Measurements from ENCODE around the gene CFAP69.

CFAP69 gene, protein sequence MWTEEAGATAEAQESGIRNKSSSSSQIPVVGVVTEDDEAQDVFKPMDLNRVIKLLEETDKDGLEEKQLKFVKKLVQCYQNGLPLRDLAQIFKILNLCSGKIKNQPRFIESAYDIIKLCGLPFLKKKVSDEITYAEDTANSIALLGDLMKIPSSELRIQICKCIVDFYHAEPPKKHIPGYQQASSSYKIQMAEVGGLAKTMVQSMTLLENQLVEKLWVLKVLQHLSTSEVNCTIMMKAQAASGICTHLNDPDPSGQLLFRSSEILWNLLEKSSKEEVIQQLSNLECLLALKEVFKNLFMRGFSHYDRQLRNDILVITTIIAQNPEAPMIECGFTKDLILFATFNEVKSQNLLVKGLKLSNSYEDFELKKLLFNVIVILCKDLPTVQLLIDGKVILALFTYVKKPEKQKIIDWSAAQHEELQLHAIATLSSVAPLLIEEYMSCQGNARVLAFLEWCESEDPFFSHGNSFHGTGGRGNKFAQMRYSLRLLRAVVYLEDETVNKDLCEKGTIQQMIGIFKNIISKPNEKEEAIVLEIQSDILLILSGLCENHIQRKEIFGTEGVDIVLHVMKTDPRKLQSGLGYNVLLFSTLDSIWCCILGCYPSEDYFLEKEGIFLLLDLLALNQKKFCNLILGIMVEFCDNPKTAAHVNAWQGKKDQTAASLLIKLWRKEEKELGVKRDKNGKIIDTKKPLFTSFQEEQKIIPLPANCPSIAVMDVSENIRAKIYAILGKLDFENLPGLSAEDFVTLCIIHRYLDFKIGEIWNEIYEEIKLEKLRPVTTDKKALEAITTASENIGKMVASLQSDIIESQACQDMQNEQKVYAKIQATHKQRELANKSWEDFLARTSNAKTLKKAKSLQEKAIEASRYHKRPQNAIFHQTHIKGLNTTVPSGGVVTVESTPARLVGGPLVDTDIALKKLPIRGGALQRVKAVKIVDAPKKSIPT

DNA sequence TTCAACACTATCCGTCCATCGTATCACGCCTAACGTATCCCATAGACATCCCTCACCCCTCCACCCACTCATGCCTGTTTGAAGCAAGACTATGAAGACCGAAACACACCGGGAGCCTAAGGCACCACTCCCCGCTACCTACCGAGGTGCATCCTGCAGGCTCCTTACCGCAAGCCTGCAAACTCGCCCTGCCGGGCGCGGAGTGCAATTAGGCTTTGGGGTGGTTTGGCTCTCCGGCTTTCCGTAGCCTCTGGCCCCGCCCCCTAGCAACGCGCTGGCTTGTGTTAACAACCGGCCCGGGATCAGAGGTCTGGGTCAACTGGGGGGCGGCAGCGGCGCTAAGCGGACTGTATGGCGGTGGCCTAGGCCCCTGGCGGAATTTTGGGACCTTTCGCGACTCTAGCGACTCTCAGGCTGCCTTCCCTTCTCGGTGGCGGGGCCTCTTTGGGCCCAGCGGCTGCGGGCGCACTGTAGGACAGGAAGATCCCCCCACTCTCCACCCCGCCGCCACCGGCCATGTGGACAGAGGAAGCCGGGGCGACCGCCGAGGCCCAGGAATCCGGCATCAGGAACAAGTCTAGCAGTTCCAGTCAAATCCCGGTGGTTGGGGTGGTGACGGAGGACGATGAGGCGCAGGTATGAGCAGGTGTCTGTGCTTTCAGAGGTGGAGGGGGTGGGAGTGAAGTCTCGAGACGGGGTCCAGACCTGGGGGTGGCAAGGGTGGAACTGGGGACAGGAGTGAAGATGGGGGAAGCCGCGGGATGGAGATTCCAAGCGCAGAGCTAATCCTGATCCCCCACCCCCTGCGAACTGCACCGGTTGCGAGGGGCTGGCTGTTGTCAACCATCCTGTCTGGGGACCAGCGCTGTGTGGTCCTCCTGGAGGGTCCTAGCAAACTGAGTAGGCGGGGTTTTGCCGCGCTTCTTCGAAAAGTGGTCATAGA, at the start of gene CFAP69:
Gene CFAP69, plus strand, starts transcription at position 266 of the 943 bp plus-strand sequence. Its CDS starts 251 bp downstream, at position 517.
- DNase-seq, result peak; percentile 48

DNA sequence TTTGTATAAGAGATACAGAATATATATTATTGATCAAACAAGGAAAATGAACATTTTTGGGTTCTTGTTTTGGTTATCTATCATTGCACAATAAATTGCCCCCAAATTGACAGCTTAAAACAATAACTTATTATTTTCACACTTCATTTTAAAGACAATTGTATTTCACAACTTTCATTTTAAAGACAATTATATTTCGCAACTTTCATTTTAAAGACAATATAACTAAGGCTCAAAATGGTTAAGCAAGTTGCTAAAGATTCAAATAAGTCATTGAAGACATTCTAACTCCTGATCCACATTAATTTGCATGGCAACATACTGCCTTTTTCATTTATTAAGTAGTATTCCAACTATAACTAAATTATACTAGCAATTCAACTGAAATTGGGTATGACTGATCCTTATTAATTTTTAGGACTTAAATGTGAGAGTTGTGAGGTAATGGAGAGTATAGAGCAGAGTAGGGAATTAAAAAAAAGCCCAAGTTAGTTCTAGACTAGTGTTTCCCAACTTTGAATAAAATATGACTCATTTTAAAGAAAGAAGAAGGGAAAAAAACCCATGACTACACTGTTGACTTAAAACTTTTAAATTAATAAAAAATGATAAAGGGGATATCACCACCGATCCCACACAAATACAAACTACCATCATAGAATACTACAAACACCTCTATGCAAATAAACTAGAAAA, 43.3 kb upstream of the CFAP69 start:
- no peak for DNase-seq

DNA sequence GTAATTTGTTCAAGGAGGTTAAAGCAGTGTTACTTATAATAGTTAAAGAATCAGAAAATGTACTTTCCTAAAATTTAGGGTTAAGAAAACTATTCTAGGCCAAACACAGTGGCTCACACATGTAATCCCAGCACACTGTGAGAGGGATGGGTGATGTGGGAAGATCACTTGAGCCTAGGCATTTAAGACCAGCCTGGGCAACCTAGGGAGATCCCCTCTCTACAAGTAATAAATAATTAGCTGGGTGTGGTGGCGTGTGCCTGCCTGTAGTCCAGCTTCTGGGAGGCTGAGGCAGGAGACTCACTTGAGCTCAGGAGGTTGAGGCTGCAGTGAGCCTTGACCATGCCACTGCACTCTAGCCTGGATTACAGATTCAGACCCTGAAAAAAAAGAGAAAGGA, 37.0 kb upstream of the CFAP69 start:
- no peak for DNase-seq

DNA sequence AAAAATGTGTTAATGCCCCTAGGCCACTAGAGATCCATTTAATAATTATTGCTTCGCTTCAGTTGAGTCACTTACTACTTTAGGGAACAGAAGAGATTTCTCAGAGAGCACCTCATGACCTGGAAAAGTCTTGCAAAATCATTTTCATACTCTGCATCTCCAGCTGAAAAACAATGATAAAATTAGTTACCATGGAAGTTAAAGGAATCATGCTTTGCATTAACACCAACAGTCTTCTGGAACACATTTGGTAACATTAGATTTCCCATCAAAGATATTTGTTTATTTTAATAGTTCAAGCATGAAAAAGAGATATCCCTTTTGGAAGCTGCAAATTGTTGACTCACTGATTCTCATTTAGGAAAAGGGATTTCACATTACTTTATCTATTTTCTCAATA, 35.2 kb upstream of the CFAP69 start:
- no peak for DNase-seq

DNA sequence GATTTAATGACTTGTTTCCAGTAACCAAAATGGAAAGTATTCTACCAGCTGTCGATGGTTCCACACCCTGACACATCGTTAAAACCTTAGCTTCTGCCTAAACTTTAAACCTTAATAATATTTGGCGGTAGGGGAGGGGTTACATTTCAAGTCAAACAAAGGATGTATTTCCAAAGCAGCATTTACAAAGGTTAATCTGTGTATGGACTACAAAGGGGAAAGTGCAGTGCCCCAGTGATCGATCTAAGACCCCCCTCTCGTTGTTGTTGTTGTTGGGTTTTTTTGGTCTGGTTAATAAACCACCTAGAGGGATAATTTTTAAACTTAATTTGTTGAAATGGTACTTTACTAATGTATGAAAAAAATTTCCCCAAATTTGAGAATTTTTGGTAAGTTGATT, 34.5 kb upstream of the CFAP69 start:
- no peak for DNase-seq

DNA sequence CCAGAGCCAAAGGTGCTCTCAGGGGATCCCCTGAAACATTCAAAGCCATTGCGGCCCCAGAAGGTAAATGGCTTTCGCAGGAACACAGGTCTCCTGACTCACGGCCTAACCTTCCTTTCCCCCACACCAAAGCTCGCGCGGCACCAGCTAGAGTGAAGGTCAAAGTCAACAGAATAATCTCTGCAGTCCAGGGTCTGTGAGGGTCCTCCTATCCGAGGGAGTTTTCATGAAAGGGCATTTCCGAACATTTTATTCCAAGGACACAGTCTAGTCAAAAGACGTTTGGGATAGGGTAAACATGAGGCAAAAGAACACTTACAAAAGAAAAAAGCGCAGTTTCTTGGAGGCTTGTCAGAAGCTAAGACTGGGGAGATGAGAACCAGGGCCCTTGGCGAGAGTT, 34.0 kb upstream of the CFAP69 start:
- DNase-seq, result no peak

DNA sequence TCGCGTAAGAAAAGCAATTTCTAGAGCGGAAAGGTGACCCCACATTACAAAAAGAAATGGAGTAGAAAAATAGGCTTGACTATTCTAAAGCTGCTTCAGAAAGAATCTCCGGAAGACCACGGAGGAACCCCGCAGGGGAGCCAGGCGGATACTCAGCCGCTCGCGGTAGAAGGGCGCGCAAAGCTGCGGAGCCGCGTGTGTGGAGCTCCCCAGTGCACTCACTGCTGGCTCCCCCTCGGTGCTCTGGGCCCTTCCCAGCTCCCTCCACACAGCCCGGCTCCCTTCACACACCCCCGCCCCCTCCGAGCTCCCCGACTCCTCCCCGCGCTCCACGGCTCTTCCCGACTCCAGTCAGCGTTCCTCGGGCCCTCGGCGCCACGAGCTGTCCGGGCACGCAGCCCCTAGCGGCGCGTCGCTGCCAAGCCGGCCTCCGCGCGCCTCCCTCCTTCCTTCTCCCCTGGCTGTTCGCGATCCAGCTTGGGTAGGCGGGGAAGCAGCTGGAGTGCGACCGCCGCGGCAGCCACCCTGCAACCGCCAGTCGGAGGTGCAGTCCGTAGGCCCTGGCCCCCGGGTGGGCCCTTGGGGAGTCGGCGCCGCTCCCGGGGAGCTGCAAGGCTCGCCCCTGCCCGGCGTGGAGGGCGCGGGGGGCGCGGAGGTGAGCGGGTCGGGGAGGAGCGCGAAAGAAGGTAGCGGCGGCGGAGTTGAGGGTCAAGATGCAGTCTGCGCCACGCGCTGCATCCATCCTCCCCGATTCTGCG, 33.4 kb upstream of the CFAP69 start, which contains the start of gene STEAP2:
Gene STEAP2, plus strand, starts transcription at position 350 of the 758 bp plus-strand sequence. CDS start 13,343 bp downstream, outside the sequence.
- no peak for DNase-seq

DNA sequence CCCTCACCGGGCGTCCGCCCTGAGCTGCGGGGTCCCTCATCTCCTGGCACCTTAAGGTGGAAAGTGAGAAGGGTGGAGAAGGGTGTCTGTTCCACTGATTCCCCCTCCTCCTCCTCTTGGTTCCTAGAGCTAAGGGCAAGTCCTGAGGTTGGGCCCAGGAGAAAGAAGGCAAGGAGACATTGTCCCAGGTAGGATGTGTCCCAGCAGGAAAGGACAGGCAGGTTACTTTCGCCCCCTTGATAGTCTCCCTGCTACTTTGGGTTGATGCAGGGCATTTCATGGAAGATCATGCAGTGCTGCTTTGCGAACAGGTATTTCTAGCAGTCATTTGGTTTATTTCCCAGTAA, 32.9 kb upstream of the CFAP69 start:
- DNase-seq, result no peak

DNA sequence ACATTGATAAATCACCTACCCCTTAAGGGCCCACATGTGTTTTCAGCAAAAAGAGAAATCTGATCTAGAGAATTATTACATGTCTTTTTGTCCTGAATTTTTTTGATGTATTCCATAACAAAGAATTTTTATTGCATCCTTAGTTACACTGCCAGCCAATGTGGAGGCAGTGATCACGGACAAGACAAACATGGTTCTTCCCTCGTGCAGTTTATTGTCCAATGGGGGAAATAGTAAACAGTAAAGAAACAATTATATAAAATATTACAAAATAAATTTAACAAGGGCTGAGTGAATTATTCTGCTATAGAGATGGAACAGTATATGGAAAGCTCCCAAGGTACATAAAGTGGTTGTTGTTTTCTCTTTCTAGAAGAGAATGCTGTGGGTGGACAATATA, 31.5 kb upstream of the CFAP69 start:
- DNase-seq, result no peak

DNA sequence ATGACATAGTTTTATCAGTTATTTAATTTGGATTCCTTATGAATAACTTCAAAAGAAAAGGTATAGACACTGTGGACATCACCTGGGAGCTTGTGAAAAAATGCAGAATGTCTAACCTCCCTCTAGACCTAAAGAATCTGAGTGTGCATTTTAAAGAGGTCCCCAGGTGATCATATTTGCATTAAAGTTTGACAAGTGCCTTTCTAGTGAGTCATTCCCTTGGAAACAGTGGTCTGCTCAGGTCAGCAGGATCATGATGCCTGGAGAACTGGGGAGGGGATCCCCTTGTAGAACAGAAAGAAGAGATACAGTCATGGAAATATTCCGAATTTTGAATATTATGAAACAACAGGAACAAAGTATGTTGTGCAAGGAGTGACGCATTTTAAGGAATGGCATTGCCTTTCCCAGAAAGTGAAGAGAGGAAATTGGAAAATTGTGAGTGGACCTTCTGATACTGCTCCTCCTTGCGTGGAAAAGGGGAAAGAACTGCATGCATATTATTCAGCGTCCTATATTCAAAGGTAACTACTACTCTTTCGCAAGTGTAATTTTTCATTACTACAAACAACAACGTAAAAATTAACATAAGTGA, 28.8 kb upstream of the CFAP69 start:
- DNase-seq, result no peak

DNA sequence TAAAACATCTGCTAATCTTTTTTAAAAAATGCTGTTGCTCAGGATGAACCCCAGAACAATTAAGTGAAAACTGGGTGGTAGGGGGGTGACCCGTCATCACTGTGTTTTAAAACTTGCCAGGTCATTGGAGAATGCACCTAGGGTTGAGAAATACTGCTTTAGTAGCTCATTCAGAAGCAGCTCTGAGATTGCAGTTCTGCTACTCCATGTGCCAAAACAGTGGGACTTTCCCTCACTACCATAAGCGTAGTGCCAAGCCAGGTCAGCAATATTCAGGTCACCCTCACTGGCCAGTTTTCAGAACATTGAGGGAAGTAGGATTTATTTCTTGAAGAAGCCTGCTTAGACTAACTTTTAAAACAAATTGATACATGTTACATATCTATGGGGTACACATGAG, 28.2 kb upstream of the CFAP69 start:
- no peak for DNase-seq

DNA sequence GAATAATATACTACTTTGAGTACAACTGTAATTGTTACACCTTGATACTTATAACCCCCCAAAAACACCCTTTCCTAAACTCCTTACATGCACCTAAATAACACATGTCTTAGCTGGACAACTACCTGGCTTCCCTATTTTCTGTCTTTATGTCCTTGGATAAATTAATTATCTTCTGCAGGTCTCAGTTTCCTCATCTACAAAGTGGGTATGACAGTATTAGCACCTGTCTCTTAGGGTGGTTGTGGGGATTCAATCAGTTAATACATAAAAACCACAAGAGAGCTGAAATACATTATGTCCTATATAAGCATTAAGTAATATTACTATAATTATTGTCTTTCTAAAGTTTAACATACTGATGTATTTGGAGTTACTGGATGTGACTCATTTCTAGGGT, 22.6 kb upstream of the CFAP69 start:
- DNase-seq, result no peak

DNA sequence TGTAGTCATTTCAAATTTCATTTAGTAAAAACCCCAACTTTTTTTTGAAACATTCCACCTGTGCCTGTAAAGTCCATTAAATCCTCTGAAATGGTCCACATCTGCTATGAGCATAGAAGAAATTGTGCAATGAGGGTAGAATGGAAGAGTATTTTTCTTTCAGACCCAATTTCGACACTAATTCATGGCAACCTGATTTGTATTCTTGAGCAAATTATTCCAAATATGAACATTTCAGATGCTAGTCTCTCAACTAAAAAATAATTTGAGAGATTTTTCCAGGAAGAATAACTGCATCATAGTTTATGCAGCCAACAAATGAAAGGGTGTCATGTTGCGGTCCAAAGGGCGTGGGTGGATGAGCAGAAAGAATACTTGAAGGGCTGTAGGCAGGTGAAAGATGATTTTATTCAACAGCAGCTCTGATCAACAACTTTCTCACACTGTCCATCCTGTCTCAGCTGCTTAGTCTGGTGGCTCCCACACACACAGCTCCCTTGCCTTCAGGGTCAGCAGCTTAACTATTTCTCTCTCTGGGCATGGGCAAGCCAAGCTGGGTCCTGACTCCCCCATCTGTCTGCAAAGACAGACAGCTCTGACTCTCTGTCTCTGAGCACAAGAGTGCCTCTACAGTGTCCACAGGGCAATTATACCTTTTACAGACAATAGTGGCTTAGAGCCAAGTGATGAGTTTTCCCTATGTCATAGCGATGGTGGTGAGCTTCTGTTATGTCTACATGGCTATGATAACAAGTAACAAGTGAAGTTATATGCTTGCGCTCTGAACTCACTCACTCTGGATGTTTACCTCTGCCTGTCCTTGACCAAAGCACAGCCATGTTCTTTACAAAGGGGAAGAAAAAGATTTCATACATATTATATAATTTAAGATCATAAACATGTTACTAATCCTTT, 21.9 kb upstream of the CFAP69 start:
- DNase-seq, result no peak

DNA sequence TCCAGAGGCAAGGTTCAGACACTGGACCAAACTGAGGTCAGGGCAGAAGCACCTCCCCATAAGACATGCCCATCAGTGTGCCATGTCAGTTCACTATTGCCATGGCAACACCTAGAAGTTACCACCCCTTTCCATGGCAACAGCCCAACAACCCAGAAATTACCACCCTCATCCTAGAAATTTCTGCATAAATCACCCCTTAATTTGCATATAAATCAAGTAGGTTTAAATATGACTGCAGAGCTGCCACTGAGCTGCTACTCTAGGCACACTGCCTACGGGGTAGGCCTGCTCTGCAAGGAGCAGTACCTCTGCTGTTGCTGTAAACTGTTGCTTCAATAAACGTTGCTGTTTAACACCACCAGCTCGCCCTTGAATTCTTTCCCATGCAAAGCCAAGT, 20.8 kb upstream of the CFAP69 start:
- no peak for DNase-seq

DNA sequence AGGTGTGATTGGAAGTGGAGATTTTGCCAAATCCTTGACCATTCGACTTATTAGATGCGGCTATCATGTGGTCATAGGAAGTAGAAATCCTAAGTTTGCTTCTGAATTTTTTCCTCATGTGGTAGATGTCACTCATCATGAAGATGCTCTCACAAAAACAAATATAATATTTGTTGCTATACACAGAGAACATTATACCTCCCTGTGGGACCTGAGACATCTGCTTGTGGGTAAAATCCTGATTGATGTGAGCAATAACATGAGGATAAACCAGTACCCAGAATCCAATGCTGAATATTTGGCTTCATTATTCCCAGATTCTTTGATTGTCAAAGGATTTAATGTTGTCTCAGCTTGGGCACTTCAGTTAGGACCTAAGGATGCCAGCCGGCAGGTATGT, 19.8 kb upstream of the CFAP69 start:
- no peak for DNase-seq

DNA sequence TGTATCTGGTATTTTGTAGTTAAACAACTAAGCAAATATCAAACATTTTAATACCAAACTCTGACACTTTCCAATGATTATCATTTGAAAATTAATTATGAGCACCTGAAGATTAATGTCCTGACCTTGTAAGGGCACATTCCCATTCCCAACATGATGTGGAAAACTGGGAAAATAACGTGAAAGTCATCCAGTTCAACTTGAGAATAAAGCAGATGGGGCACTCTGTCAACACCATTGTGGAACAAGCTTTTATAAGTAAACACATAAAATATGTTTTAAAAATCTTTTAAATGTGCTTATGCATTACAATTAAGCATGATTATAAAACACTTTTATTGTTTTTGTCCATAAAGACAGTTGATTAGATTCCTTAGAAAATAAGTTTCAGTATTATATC, 19.4 kb upstream of the CFAP69 start:
- no peak for DNase-seq

DNA sequence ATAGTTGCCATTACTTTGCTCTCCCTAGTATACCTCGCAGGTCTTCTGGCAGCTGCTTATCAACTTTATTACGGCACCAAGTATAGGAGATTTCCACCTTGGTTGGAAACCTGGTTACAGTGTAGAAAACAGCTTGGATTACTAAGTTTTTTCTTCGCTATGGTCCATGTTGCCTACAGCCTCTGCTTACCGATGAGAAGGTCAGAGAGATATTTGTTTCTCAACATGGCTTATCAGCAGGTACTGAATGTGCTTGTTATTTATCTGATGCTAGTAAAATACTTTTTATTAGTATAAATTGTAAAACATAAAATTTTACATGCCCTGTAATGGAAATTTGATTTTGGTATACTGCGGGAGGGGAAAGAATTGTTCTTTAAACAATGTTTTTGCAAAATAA, 17.7 kb upstream of the CFAP69 start:
- DNase-seq, result no peak

DNA sequence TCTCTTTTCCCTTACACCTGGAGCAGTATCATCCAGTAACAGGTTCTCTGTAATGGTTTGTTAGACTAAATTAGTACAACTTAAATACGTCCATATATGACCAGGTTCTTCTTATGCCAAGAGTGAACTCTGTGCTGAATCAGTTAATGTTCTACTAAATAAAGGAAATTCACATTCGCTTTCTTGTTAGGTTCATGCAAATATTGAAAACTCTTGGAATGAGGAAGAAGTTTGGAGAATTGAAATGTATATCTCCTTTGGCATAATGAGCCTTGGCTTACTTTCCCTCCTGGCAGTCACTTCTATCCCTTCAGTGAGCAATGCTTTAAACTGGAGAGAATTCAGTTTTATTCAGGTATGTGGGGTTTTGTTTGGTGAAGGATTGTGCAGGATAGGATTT, 15.3 kb upstream of the CFAP69 start:
- DNase-seq, result no peak

DNA sequence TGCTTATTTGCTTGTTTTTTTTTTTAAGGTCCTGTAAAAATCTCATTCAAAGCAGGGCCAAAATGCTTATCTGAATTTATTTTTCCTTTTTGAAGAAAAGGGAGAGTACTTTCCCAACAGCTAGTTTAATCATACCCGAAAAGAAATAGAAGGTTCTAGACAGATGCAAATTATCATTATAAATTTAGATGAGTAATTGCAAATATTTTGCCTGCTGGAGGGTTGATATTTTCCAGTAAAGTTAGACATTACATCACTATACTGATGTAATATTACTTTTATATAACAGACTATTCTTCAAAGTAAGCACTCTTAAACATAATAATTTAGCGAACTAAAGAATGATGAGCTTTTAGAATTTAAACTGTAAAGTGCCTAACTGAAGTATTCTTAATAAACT, 14.1 kb upstream of the CFAP69 start:
- DNase-seq, result no peak

DNA sequence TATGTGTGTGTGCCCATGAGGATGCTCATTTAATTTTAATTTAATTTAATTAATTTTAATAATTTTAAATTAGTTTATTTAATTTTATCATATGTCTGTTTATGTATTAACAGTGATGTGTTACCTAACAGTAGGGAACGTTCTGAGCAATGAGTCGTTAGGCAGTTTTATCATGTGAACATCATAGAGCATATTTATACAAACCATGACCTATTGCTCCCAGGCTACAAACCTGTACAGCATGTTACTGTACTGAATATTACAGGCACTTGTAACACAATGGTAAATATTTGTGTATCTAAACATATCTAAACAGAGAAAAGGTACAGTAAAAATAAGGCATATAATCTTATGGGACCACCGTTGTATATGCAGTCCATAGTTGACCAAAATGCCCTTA, 13.7 kb upstream of the CFAP69 start:
- no peak for DNase-seq
